ENCODE results near the gene RFX3.

The RFX3 gene

DNA sequence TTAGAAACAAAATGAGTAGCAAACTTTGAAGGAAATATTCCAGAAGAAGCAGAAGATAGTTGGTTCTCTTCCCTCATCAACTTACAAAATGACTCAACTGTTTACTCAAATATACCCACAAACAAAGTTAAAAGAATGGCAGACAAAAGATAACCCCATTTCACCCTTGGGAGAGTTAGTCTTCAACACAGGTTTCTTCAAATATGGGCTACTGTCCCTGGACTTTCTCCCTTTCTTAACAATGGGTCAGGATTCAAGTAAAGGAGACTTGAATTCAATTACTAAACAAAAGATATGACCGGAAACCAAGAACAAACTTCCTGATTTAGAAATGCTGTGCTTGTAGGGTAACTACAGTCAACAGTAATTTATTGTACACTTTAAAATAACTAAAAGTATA lies 14.2 kb downstream of the RFX3 start:
- DNase-seq = no peak

DNA sequence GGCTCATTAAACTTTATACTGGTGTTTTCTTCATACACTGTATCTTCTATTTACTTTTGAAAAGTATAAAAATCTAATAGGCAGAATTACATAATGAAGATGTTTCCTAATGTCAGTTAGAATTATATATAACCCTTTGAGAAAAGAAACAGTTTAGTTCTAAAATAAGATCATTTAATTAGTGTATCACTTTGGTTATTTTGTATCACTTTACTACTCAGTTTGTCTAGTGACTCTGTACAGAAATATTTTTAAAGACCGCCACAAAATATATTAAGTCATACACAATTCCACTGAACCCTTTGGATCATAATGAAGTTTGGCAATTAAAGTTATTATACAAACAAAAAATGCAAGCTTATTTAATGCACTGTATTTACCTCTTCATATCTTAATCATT lies 15.0 kb downstream of the RFX3 start:
- no peak for DNase-seq

DNA sequence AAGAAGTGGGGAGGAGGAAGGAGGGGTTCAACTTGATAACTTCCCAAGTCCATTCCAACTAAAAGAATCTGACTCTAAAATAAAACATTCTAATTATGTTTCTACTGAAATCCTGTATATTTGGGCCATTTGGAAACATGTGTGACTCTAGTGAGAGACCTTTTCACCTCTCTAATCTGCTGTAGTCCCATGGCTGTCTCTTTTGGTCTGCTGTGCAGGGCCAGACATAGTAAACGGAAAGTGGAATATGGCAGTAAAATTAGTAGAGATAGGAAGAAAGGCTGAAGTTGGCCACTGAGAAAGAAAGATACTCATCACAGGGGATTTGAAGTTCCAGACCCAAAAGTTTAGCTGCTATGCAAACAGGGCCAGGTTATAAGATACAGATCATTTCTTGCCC lies 15.9 kb downstream of the RFX3 start:
- no peak for DNase-seq

DNA sequence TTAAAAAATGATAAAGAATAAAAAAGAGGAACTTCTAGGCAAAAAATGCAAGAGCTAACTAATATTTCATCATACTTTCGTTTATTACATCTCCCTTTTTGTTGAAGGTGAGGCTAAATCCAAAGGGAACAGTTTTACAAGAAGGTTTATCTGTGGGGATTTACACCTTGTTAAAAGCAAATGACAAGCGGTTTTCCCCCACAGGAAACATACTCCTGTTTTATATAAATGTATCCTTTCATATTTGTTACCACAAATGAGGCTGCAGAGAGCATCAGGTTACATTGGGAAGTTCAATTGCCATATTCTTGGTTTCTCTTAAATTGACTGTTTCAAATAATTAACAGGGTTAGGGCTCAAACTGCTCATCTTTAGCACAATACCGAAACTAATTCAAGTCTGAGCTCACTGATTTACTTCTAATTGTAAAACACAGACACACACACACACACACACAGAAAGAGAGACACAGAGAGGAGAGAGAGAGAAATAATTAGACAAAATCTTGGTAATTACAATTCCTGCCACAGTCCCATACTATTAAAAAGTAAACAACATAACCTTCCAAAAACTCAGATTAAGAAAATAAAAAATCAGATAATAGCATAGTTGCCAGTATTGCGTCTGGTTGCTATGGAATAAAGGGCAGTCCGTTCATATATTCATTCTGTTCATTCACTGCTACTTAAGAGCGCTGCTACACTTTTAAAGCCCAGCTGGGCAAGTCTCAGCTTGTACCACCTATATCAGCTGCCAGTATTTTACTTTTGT lies 17.1 kb downstream of the RFX3 start:
- no peak for DNase-seq

DNA sequence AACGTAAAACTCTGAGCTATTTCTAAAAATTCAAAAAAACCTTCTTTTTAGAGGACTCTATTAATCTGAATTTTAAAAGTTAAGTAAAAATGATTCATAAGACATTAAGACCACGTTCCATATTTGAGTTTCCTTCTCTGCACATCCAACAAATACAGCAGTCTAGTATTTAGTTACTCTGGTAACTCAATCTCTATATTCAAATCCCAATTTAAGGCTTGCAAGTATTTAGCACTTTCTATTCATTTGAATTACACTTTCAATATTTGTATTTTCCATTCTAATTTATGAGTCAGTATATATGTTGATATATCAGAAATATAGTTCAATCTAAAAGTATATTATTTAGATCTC lies 17.7 kb downstream of the RFX3 start:
- DNase-seq = no peak

DNA sequence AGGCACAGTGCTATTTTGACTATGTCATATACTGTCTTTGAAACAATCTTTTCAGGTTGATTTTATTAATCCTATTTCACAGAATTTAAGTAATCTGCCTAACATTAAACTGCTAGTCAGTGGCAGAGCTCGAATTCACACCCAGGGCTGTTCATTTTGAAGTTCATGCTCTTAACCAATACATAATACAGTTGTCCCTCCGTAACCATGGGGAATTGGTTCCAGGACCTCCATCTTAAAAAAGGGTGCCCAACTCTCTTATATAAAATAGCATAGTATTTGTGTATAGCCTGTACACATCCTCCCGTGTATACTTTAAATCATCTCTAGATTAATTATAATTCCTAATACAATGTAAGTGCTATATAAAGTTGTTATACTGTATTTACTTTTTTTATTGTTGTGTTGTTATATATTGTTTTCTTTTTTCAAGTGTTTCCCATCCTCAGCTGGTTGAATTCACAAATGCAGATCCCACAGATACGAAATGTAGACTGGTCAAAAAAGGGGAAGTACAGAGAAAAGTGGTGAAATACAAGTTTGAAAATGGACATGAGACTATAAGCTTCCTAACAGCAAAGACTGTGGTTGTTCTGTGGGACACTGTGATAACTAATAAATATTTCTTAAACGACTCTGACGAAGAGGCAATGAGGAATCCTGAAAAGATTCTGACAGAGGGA lies 18.3 kb downstream of the RFX3 start:
- DNase-seq = no peak

DNA sequence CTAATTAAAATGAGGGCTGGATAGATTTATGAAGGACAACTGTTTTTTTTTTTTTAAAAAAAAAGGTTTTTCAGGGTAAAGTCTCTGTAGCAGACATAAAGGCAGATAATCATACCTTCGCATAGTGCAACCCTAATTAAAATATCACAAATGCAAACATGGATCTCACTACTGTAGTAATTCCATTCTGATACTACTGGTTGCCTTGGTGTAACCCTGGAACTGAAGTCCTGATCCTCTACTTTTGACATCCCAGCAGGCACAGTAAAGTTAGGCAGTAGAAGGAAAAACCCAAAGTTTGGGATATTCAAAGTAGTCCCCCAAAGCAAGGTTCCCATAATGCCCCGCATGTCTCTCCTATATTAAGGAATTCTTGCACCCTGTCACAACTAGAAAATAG lies 19.6 kb downstream of the RFX3 start:
- no peak for DNase-seq

DNA sequence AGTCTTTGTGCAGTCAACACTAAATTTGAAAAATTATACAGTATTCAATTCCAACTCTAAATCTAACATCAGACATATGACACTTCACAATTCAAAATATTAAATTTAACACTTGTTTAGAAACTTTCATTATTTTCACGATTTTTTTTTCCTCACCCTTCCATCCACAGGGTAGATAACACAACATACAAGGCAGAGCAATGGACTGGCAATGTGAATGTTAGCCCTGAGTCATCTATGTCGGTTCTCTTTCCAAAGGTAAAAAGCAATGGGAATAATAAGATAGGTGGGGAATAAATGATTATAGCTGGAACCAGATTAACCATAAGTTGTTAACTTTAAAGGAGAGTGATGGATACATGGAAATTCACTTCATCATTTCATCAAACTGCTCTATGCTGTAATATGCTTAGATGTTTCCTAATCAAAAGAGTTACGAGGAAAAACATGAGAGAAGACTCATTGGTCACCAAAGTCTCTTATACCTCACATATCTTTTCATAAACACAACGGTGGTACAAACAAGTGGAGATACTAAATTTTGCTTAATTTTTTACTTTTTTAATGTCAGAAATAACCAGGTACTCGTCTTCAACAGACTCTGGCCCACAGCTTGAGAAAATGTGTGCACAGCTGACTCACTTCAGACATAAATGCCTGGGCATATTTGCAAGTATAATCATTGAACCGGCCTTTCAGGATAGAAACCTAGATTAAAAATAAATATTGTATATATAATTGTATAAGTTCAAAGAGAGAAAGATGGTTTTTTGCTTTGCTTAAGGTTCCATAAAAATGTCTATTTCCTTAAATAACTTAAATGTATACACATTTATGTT lies 23.0 kb downstream of the RFX3 start:
- no peak for DNase-seq

DNA sequence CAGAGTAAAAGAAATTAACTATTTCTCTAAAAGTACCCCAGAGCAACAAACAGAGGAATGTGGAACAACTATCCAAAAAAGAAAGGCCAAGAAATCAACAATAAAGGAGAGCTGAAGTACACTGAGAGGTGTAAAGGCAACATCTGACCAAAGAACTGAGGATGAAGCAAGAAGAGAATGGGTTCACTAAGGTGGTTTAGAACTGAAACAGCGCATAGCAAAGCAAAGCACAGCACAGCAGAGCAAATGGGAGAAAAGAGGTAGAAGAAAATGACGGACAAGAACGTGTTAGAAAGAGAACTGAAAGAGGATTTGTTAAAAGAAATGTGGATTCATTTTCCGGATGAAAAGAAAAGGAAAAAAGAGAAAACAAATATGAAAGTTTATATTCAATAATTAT lies 25.8 kb downstream of the RFX3 start:
- no peak for DNase-seq

DNA sequence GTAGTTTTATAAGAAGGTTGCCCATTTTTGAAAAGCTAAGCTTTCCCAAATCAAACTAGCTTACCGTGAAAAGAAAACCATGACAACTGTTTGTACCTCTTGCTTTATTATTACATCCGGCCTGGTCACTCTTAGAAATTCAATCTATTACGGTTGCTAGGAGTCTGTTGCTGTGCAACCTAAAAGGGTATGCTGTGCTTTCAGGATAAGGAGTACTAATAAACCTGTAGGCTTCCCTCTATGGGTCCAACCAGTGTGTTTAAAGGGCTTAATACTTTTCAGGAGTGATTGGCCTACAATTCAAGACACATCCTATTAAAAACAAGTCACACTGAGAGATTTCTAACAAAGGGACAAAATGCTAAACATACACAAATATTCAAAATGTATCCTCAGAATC lies 27.1 kb downstream of the RFX3 start:
- DNase-seq = no peak

DNA sequence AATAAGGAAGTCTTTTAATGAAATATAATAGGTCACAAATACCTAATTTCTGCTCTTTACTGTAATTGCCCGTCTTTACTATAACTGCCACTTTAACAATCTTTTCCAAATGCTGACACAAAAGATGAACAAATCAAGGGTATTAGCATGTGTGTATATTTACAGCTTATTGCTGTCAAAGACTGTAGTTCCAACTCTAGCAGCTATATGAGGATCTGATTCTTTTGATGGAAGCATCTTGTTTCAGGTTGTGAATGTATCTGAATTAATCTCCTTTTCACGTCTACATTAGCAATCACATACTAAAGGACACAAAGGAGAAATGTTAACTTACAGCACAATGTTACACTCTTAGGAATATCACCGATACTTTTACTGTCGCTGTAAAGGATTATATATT lies 27.9 kb downstream of the RFX3 start:
- no peak for DNase-seq

DNA sequence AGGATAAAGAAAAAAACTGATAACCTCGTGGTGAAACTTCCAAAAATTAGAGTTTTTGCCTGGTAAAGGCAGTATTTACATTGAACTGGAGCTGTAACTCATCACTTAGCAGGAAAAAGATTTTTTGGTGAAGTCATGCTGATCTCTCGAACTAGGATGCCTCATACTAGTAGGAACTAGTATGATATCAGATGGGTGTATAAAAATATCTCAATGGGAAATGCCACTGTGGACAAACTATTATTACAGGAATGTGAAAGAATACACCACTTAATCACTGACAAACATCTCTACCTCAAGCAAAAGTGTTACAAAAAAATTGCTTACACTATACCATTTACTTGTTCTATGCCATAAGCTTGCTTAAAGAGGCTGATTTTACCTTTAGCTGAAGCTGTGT lies 28.4 kb downstream of the RFX3 start:
- DNase-seq = peak; percentile 40

DNA sequence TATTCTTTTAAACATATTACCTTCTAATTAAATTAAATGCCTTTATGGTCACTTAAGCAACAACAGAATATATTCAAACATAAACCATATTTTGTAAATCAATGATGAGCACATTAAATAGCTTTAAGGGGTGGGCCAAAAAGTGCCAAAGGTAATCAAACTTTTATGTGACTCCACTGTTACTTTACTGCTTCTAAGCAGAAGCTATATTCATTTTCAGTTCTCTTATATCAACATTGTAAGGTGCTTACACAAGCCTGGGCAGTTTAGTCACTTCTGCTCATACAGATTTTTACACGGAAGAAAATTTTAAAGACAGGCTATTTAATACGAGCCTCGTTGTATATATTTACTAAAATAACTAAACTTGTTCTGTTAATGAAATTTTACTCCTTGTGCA lies 29.9 kb downstream of the RFX3 start:
- DNase-seq = no peak

DNA sequence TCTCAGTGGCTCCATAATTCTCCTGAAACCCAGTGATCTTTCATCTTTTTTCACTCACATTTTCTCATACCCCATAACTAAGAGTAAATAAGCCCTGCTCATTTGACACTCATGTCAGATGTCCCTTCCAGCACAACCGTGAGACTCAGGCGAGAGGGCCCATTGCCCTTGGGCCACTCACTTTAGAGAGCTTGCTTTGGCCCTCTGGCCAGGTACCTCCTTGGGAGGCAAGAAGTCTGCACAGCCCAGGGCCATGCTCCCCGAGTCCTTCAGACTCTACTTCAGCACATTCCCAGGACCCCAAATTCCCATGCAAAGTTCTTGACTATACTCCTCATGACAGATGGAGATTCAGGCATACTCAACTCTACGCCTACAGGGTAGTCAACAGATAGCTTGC lies 33.6 kb downstream of the RFX3 start:
- no peak for DNase-seq

DNA sequence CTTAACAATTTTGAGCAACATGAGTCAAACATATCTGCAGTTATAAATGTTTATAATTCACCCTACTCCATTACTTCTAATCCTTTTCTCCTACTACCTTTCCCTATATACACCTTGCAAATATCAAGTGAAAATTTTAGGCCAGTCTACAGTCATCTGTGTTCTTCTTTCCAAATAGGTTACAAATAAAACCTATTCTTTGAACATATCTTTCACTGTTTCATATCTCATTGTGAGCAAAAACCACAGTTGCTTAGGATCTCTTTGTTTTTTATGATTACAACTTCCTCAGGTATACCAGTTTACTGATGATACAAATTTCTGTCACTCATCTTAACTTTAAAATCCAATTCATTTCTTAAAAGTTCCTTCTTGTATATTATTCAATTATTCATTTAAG lies 34.4 kb downstream of the RFX3 start:
- DNase-seq = no peak

DNA sequence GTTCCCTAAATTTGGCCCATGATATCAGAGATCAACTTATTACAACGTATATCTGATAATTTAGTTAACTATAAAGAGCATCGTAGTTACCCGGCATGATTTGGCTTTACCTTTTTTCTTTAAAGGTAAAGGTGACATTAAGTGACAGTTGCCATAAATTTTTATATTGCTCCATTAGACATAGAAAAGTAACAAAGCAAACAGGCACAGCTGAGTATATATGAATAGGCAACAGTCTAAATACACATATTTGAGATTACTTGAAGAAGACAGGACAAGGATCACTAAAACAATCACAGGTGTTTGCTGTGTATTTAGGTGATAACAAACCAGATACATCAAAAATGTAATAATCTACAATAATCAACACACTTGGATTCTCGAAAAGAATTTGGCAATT lies 34.8 kb downstream of the RFX3 start:
- no peak for DNase-seq

DNA sequence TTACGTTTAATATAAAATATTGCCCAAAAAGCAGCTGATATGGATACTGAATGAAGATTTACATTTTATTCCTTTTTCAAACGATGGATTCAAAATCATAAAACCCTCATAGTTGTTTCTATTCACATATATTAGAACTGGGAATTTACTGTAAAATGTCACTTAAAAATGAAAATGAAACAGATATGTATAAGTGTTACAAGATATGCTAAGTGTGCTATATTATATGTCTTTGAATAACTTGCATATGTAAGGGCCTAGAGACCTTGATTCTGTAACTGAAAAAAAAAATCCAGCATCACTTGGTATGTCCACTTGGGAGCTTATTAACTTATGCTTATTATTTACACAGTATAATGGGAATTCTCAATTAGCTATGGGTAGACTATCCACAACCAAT lies 43.2 kb downstream of the RFX3 start:
- no peak for DNase-seq

DNA sequence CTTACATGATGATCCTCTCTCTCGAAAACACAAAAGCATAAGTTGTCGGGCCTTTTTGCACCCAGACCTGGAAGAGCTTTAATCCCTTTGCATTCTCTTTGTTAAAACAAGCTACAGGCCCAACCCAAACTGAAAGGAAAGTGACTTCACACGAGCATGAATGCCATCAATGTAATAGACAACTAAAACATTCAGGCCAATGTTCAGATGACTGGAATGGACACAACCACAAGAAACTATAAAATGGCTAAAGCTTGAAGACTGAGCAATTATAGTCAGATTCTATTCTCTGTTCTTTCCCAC lies 45.5 kb downstream of the RFX3 start:
- no peak for DNase-seq

DNA sequence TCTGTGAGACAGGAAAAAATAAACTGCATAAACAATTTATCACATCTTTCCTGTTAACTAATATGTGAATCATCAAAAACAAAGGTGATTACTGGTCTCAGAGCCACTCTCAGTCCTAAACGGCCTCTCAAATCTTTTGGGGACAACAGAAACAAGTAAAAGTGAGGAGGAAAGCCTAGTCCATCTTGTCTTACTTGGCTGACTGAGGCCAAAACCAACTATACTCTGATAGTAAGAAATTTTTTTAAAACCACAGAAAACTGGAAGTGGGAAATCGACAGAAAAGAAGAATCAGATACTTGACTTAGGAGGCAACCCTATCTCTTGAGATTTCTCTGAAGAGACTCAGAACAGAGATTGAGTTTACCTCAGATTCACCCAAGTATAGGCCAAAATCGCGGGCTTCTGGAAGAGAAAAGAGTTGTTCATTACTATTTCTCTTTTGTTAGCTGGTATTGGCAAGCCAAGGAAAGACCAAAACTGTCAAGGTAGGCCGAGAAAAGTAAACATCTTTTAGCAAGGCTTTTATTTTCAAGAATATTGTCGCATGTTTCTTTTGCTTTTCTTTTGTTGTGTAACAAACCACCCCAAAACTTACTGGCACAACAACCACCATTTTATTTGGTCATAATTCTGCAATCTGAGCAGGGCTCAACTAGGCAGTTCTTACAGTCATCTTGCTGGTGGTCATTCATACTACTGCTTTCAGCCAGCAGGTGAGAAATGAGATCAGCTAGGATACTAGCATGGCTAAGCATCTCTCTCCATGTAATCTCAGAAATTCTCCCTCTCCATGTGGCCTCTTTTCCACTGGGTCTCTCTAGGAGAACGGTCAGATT lies 46.1 kb downstream of the RFX3 start:
- no peak for DNase-seq

DNA sequence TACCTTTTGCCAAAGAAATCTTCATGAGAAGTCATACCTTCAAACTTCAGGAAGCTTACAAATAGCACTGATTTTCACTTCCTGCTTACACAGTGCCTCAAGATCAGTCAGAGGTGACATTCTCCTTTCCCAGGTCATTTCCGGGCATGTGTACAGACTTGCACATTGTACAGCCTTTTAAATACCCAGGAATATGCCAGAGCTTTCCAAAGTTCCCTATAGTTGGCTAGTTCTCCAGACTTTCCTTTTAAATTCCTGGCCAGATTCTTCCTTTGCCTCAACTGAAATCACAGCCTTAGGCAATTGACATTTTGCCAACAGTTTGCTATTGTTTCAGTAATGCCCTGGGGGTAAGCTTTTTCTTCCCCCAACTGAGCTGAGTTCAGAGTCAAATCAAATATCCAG lies 47.2 kb downstream of the RFX3 start:
- no peak for DNase-seq

DNA sequence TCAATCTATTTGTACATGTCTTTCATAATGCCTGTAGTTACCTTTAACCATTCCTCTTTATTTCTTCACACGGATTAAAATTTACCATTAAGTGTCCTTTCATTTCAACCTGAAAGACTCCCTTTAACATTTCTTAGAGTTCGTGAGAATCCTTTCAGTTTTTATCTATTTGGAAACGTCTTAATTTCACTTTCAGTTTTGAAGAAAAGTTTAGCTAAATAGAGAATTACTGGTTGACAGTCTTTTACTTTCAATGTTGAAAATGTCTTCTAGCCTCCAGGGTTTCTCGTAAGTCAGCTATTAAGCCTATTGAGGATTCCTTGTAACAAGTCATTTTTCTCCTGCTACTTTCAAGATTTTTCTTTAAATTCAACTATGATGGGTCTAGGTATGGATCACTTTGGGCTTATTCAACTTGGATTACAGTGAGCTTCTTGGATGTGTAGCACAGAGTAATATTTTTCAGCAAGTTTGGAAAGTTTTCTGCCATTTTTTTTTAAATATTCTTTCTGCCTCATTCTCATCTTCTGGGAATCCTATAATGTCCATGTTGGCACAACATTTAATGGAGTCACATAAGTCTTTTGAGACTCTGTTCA lies 48.5 kb downstream of the RFX3 start:
- no peak for DNase-seq

DNA sequence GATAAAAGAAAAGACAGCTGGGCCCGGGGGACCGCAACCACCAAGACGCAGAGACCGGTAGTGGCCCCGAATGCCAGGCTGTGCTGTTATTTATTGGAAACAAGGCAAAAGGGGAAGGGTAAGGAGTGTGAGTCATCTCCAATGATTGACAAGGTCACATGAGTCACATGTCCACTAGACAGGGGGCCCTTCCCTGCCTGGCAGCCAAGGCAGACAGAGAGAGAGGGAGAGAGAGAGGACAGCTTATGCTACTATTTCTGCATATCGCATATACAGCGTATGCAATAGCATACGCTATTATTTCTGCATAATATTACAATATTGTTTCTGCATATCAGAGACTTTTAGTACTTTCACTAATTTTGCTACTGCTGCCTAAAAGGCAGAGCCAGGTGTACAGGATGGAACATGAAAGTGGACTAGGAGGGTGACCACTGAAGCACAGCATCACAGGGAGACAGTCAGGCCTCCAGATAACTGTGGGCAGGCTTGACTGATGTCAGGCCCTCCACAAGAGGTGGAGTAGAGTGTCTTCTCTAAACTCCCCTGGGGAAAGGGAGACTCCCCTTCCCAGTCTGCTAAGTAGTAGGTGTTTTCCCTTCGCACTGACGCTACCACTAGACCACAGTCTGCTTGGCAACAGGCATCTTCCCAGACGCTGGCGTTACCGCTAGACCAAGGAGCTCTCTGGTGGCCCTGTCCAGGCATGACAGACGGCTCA lies 50.3 kb downstream of the RFX3 start:
- no peak for DNase-seq
